Chondrocyte (in vitro differentiated cells): ENCODE results near the gene TMPRSS11A. TPM values are rescaled to one million over a fixed set of nuclear protein-coding genes. Genes with fewer than 3 reads are reported as not detected.

Experiments used
- DNase-seq: peaks from one replicate; pipeline ENCODE4 v3.0.0; 2021; ENCODE audit warnings: mixed read lengths, low spot score
- H3K27ac Mint-ChIP-seq: one replicate; pipeline ENCODE4 v1.8.0; 2021; ENCODE audit warnings: mild to moderate bottlenecking, moderate library complexity, mixed read lengths; ENCODE audit not compliant: unreplicated experiment
- H3K27me3 Mint-ChIP-seq: 2 replicates; pipeline ENCODE4 v1.8.0; 2021; ENCODE audit warnings: low read depth, mixed read lengths
- H3K36me3 Mint-ChIP-seq: 2 replicates; pipeline ENCODE4 v1.8.0; 2021; ENCODE audit warnings: low read depth, mixed read lengths
- H3K4me1 Mint-ChIP-seq: 2 replicates; pipeline ENCODE4 v1.8.0; 2021; ENCODE audit warnings: low read depth, mild to moderate bottlenecking, mixed read lengths
- H3K4me3 Mint-ChIP-seq: one replicate; pipeline ENCODE4 v1.8.0; 2021; ENCODE audit warnings: mild to moderate bottlenecking, moderate library complexity, mixed read lengths; ENCODE audit not compliant: unreplicated experiment
- H3K9me3 Mint-ChIP-seq: 2 replicates; pipeline ENCODE4 v1.8.0; 2021; ENCODE audit warnings: low read depth, mixed read lengths
- CTCF ChIP-seq: fragments of 200-600 bp; sonication (generic); IDR thresholded peaks from 2 replicates; pipeline ENCODE4 v1.5.0; 2021; ENCODE audit warnings: antibody characterized with exemption, mild to moderate bottlenecking, moderate library complexity
- total RNA-seq: library from RNA; stranded (reverse); gene quantifications from 3 replicates; pipeline ENCODE4 v1.2.1, GENCODE V29; 2021

Gene TMPRSS11A
- total RNA-seq, 1 donor from 2014 or later, result not detected

GRCh38 chr4:67926485-67926884 lies 36.8 kb downstream of the TMPRSS11A start:
- Mint-ChIP-seq H3K9me3 (peaks cover 2% of the 10 kb centered on the region), H3K4me3 (no peak overlapping the region), H3K27me3 (peaks cover 8% of the 10 kb centered on the region), H3K4me1 (no peaks in the 10 kb centered on the region), H3K27ac (no peak overlapping the region), H3K36me3 (no peaks in the 10 kb centered on the region)
- peak; percentile 65 for DNase-seq
- no peak for TF ChIP-seq CTCF

GRCh38 chr4:67922697-67923096 lies 40.6 kb downstream of the TMPRSS11A start:
- Mint-ChIP-seq H3K36me3 (no peaks in the 10 kb centered on the region), H3K4me1 (no peaks in the 10 kb centered on the region), H3K9me3 (peaks cover 2% of the 10 kb centered on the region), H3K27me3 (peaks cover 13% of the 10 kb centered on the region), H3K27ac (no peak overlapping the region), H3K4me3 (no peak overlapping the region)
- no peak for TF ChIP-seq CTCF
- DNase-seq, result no peak

- H3K4me3 Mint-ChIP-seq, result no peak overlapping the region
- H3K27me3 Mint-ChIP-seq, result peaks cover 20% of the 10 kb centered on the region
- H3K4me1 Mint-ChIP-seq, result no peaks in the 10 kb centered on the region
- no peak for DNase-seq
- no peak for TF ChIP-seq CTCF
- H3K27ac Mint-ChIP-seq, result no peak overlapping the region
- no peaks in the 10 kb centered on the region for H3K36me3 Mint-ChIP-seq
- H3K9me3 Mint-ChIP-seq, result no peaks in the 10 kb centered on the region
Measured at GRCh38 chr4:67918428-67918827, 44.9 kb downstream of the TMPRSS11A start.

- Mint-ChIP-seq H3K36me3 (no peaks in the 10 kb centered on the region), H3K4me3 (no peak overlapping the region), H3K9me3 (no peaks in the 10 kb centered on the region), H3K27me3 (peaks cover 40% of the 10 kb centered on the region), H3K4me1 (no peaks in the 10 kb centered on the region), H3K27ac (no peak overlapping the region)
- no peak for DNase-seq
- no peak for TF ChIP-seq CTCF
Measured at GRCh38 chr4:67915400-67915966, 47.8 kb downstream of the TMPRSS11A start.

GRCh38 chr4:67912080-67912479 lies 51.2 kb downstream of the TMPRSS11A start:
- DNase-seq, result no peak
- no peaks in the 10 kb centered on the region for H3K4me1 Mint-ChIP-seq
- H3K36me3 Mint-ChIP-seq, result no peaks in the 10 kb centered on the region
- no peaks in the 10 kb centered on the region for H3K9me3 Mint-ChIP-seq
- peaks cover 29% of the 10 kb centered on the region for H3K27me3 Mint-ChIP-seq
- no peak overlapping the region for H3K27ac Mint-ChIP-seq
- no peak for TF ChIP-seq CTCF
- no peak overlapping the region for H3K4me3 Mint-ChIP-seq
